ENCODE data around the gene ZG16.
"Not testable (repeated sequence)": the region's sequence is repeated elsewhere in the genome, so short reads cannot be mapped to it uniquely, and the experiment has no call there.

The ZG16 gene

GRCh38 chr16:29748760-29749149 is 29.3 kb upstream of the ZG16 start:
- not testable (repeated sequence) for DNase-seq (ENCODE audit: low read depth)

GRCh38 chr16:29753516-29753915 is 24.5 kb upstream of the ZG16 start:
- no peak for DNase-seq (ENCODE audit: low read depth)

- DNase-seq (ENCODE audit: low read depth) = no peak
These were observed 21.4 kb upstream of the ZG16 start for GRCh38 chr16:29756654-29757053.

GRCh38 chr16:29757086-29757485 is 21.0 kb upstream of the ZG16 start:
- not testable (repeated sequence) for DNase-seq (ENCODE audit: low read depth)

GRCh38 chr16:29757950-29758466 is 20.0 kb upstream of the ZG16 start:
- DNase-seq (ENCODE audit: low read depth) = no peak

- DNase-seq (ENCODE audit: low read depth) = no peak
These were observed 17.3 kb upstream of the ZG16 start for GRCh38 chr16:29760567-29761279.

GRCh38 chr16:29761280-29761651 is 16.8 kb upstream of the ZG16 start:
- not testable (repeated sequence) for DNase-seq (ENCODE audit: low read depth)

GRCh38 chr16:29761882-29762281 is 16.2 kb upstream of the ZG16 start:
- no peak for DNase-seq (ENCODE audit: low read depth)

GRCh38 chr16:29763326-29763725 is 14.7 kb upstream of the ZG16 start:
- no peak for DNase-seq (ENCODE audit: low read depth)

- no peak for DNase-seq (ENCODE audit: low read depth)
These were observed 12.7 kb upstream of the ZG16 start for GRCh38 chr16:29765167-29766032.

- DNase-seq (ENCODE audit: low read depth) = no peak
These were observed 11.5 kb upstream of the ZG16 start for GRCh38 chr16:29766571-29766970.

GRCh38 chr16:29767062-29767461 is 11.0 kb upstream of the ZG16 start:
- no peak for DNase-seq (ENCODE audit: low read depth)

- DNase-seq (ENCODE audit: low read depth) = no peak
These were observed 8.5 kb upstream of the ZG16 start for GRCh38 chr16:29769507-29769906.

GRCh38 chr16:29770250-29770929 is 7.7 kb upstream of the ZG16 start:
- DNase-seq (ENCODE audit: low read depth) = no peak

GRCh38 chr16:29772330-29772729 is 5.7 kb upstream of the ZG16 start:
- DNase-seq (ENCODE audit: low read depth) = not testable (repeated sequence)

GRCh38 chr16:29774730-29775129 is 3.3 kb upstream of the ZG16 start:
- DNase-seq (ENCODE audit: low read depth) = no peak

- peak; percentile 52 for DNase-seq (ENCODE audit: low read depth)
These were observed 2.2 kb upstream of the ZG16 start for GRCh38 chr16:29775742-29776408.

- DNase-seq (ENCODE audit: low read depth) = no peak
These were observed 1.4 kb downstream of the ZG16 start for GRCh38 chr16:29779474-29779873.

GRCh38 chr16:29783094-29783953 is 5.3 kb downstream of the ZG16 start:
- not testable (repeated sequence) for DNase-seq (ENCODE audit: low read depth)

GRCh38 chr16:29784157-29784556 is 6.1 kb downstream of the ZG16 start:
- DNase-seq (ENCODE audit: low read depth) = no peak

GRCh38 chr16:29784901-29785500 is 6.9 kb downstream of the ZG16 start:
- DNase-seq (ENCODE audit: low read depth) = no peak
